ENCODE results near the gene RYR2.
A peak's percentile ranks its signal among the peaks of the same experiment; 100 is the strongest.
"Not testable (repeated sequence)": the region's sequence is repeated elsewhere in the genome, so short reads cannot be mapped to it uniquely, and the experiment has no call there.

RYR2 gene

GRCh38 chr1:237838320-237838719 is 796.3 kb downstream of the RYR2 start:
- CTCF ChIA-PET = interaction anchor here (0.8 kb wide), 1 partner anchor 27 kb away, joined by 3 read pairs; no protein-coding TSS in a partner anchor
- no peak overlapping the region for H3K27ac ChIP-seq
- no peak for DNase-seq (ENCODE audit: low spot score)
- TF ChIP-seq, protein P1, sequence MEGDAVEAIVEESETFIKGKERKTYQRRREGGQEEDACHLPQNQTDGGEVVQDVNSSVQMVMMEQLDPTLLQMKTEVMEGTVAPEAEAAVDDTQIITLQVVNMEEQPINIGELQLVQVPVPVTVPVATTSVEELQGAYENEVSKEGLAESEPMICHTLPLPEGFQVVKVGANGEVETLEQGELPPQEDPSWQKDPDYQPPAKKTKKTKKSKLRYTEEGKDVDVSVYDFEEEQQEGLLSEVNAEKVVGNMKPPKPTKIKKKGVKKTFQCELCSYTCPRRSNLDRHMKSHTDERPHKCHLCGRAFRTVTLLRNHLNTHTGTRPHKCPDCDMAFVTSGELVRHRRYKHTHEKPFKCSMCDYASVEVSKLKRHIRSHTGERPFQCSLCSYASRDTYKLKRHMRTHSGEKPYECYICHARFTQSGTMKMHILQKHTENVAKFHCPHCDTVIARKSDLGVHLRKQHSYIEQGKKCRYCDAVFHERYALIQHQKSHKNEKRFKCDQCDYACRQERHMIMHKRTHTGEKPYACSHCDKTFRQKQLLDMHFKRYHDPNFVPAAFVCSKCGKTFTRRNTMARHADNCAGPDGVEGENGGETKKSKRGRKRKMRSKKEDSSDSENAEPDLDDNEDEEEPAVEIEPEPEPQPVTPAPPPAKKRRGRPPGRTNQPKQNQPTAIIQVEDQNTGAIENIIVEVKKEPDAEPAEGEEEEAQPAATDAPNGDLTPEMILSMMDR (conservative IDR thresholded peaks at IDR 0.05; ENCODE audit: low read depth) = no peak
- POLR2A ChIA-PET (ENCODE audit: low non-redundant PET) = no interaction called here

DNA sequence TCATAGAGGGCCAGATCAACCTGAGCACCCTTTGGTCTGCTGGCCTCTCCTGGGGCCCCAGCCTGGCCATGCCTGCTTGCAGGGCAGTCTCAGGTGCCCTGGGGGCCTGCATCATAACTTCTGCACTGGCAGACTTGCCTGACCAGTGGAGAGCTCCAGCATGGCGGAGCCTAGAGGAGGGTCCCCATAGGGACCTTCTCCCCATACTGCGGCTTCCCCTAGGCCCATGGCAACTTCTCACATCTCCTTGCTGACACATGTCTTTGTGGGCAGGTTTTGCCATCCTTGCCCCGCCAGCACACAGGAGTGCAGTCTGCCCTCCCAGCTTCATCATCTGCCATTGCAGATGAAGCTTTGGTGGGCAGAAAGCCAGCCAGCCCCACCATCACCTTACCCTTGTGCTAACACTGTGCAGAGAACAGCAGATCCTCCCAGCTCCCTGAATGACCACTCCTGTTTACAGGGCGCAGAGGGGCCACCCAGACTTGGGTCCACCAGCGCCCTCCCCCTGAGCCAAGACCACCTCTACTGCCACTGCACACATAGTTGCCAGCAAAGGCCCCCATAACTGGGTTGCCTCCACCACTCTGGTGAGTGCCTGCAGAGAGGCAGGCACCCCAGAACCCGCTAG is 797.0 kb downstream of the RYR2 start:
- POLR2A ChIA-PET (ENCODE audit: low non-redundant PET) = no interaction called here
- DNase-seq (ENCODE audit: low spot score) = no peak
- TF ChIP-seq, protein P1 (conservative IDR thresholded peaks at IDR 0.05; ENCODE audit: low read depth) = no peak
- CTCF ChIA-PET = interaction anchor here (0.6 to 0.8 kb wide), 3 partner anchors 28 to 1230 kb away, joined by 3 read pairs; no protein-coding TSS in a partner anchor
- H3K27ac ChIP-seq = no peak overlapping the region

DNA sequence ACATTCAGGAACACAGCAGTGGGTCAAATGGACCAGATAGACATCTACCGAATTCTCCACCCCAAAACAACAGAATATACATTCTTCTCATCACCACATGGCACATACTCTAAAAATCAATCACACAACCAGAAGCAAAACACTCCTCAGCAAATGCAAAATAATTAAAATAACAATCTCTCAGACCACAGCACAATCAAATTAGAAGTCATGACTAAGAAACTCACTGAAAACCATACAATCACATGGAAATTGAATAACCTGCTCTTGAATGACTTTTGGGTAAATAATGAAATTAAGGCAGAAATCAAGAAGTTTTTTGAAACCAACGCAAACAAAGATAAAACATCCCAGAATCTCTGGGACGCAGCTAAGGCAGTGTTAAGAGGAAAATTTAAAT is 799.5 kb downstream of the RYR2 start:
- no peak overlapping the region for H3K27ac ChIP-seq
- DNase-seq (ENCODE audit: low spot score) = no peak
- ChIA-PET CTCF (no interaction called here), POLR2A (ENCODE audit: low non-redundant PET) (no interaction called here)
- TF ChIP-seq, protein P1 (conservative IDR thresholded peaks at IDR 0.05; ENCODE audit: low read depth) = no peak

- H3K27ac ChIP-seq; DNase-seq (ENCODE audit: low spot score); POLR2A ChIA-PET (ENCODE audit: low non-redundant PET): not testable (repeated sequence)
- CTCF ChIA-PET = interaction anchor here (0.6 kb wide), 1 partner anchor 788 kb away, joined by 4 read pairs; no protein-coding TSS in a partner anchor
Measured at GRCh38 chr1:237843516-237843915, 801.5 kb downstream of the RYR2 start.

- CTCF ChIA-PET = interaction anchor here (0.6 to 3.1 kb wide), 7 partner anchors 13 to 1461 kb away, joined by 3 to 20 read pairs (median 3); no protein-coding TSS in a partner anchor
- H3K27ac ChIP-seq = no peak overlapping the region
- DNase-seq (ENCODE audit: low spot score) = peak; percentile 29
- POLR2A ChIA-PET (ENCODE audit: low non-redundant PET) = no interaction called here
- TF ChIP-seq, protein P1 (conservative IDR thresholded peaks at IDR 0.05; ENCODE audit: low read depth) = peak; percentile 60
Measured at GRCh38 chr1:237851210-237851845, 809.3 kb downstream of the RYR2 start.

DNA sequence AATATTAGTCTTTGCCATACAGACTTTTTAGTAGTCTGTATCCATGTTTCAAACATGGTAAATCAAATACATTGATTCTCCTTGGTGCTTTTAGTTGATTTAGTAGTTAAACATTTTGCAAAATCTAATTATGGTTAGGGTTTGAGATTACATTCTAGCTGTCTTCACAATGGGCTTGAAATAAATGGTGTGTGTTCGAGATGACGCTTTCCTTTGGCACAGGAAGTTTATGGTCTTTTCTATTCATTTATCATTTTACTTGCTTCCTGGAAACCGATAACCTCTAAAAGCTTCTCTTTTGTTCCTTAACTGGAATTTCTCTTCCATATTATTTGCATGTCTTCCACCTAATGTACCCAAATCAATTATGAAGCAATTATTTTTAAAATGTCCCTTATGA is 810.4 kb downstream of the RYR2 start:
- ChIA-PET POLR2A (ENCODE audit: low non-redundant PET) (no interaction called here), CTCF (interaction anchor here (0.6 to 3.1 kb wide), 2 partner anchors 12 to 834 kb away, joined by 3 to 20 read pairs; no protein-coding TSS in a partner anchor)
- H3K27ac ChIP-seq = no peak overlapping the region
- TF ChIP-seq, protein P1 (conservative IDR thresholded peaks at IDR 0.05; ENCODE audit: low read depth) = no peak
- no peak for DNase-seq (ENCODE audit: low spot score)

- no peak overlapping the region for H3K27ac ChIP-seq
- POLR2A ChIA-PET (ENCODE audit: low non-redundant PET) = no interaction called here
- TF ChIP-seq, protein P1 (conservative IDR thresholded peaks at IDR 0.05; ENCODE audit: low read depth) = no peak
- no peak for DNase-seq (ENCODE audit: low spot score)
- CTCF ChIA-PET = no interaction called here
Measured at GRCh38 chr1:237857455-237857854, 815.5 kb downstream of the RYR2 start.
